Lower leg skin (tissue), 4 donors: ENCODE results near the gene ZNF225. TPM values are rescaled to one million over a fixed set of nuclear protein-coding genes. Genes with fewer than 3 reads are reported as not detected.
A peak's percentile ranks its signal among the peaks of the same experiment; 100 is the strongest.

ENCODE experiments used
- DNase-seq, 2 donors: peaks; one replicate each; pipeline ENCODE4 v3.0.0-alpha.2; 2019; ENCODE audit warnings: low spot score in 2 of 2
- H3K4me3 ChIP-seq: fragments of 200-600 bp; sonication (generic); 2 replicates; pipeline ENCODE4 v1.5.1; 2017; ENCODE audit warnings: mild to moderate bottlenecking, low read depth; ENCODE audit not compliant: poor library complexity, severe bottlenecking
- POLR2A ChIP-seq, 2 donors: fragments of 450-650 bp; IDR thresholded peaks; one replicate each; pipeline ENCODE4 v1.6.1; 2016 to 2017; ENCODE audit warnings: antibody characterized with exemption in 2 of 2, mild to moderate bottlenecking in 1 of 2, moderate library complexity in 1 of 2
- WGBS, 2 donors: methylation state at CpG; one replicate each; pipeline ENCODE4 v1.1.5; 2018; 5-methylcytosine and 5-hydroxymethylcytosine counted together
- intact Hi-C: fragments of 100-400 bp; cut with DNase I; formaldehyde crosslinking; loops from one replicate; pipeline ENCODE4 v1.15.0; 2023; ENCODE audit warnings: low total_unique reads
- total RNA-seq, 4 donors: library from RNA; depleted of rRNA; stranded (reverse); fragments of >200 nt; gene quantifications; one replicate each; pipeline ENCODE4 v1.1.0, GENCODE V29; 2016
- TF ChIP-seq, protein P1 (sequence below), 3 donors: fragments of 450-650 bp; IDR thresholded peaks; one replicate each; pipeline ENCODE4 v1.5.1; 2016; ENCODE audit warnings: antibody characterized with exemption in 3 of 3, mild to moderate bottlenecking in 3 of 3, moderate library complexity in 2 of 3

ZNF225 gene
- total RNA-seq, result 1 to 10 TPM; 1.5 to 3.3 (median 2.4) TPM

DNA sequence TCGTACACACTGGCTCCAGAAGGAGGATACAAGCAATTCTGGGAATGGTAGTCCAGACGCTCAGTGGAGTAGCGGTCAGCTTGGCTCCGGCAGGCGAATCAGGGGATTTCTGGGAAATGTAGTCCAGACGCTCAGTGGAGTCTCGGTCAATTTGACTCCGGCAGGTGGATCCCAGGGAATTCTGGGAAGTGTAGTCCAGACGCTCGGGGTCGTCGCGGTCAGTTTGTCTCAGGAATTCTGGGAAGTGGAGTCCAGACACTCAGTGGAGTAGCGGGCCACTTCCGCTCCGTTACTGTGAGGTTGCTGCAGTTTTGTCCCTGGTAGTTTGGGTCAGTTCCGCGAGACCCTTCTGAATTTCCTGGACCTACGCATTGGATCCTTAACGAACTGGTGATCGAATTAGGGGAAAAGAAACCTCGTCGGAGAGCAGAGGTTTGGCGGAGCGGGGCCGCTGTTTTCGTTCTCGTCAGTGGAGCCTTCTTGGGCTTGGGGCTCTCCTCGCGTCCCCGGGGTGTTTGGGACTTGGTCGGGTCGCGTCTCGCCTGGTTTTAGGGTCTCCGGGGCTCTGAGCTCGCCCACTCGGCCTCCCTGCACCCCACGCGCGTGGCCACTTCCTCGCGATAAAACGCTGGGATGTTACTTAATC, at the start of gene ZNF225:
TSS of gene ZNF225 (plus strand) at position 262 of the 646 bp plus-strand sequence. CDS start 2,429 bp downstream, outside the sequence.
- intact Hi-C loops, result no loop called here
- WGBS, 2 donors, result 0 to 1% methylated on average over 35 to 43 of the region's 44 CpGs
- no peak for TF ChIP-seq POLR2A (IDR thresholded peaks at IDR 0.05)
- TF ChIP-seq, protein P1, sequence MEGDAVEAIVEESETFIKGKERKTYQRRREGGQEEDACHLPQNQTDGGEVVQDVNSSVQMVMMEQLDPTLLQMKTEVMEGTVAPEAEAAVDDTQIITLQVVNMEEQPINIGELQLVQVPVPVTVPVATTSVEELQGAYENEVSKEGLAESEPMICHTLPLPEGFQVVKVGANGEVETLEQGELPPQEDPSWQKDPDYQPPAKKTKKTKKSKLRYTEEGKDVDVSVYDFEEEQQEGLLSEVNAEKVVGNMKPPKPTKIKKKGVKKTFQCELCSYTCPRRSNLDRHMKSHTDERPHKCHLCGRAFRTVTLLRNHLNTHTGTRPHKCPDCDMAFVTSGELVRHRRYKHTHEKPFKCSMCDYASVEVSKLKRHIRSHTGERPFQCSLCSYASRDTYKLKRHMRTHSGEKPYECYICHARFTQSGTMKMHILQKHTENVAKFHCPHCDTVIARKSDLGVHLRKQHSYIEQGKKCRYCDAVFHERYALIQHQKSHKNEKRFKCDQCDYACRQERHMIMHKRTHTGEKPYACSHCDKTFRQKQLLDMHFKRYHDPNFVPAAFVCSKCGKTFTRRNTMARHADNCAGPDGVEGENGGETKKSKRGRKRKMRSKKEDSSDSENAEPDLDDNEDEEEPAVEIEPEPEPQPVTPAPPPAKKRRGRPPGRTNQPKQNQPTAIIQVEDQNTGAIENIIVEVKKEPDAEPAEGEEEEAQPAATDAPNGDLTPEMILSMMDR (IDR thresholded peaks at IDR 0.05), result no peak
- H3K4me3 ChIP-seq, result peak within 1 kb of the TSS; percentile 68
- peak; percentile 98 to 99 for DNase-seq

DNA sequence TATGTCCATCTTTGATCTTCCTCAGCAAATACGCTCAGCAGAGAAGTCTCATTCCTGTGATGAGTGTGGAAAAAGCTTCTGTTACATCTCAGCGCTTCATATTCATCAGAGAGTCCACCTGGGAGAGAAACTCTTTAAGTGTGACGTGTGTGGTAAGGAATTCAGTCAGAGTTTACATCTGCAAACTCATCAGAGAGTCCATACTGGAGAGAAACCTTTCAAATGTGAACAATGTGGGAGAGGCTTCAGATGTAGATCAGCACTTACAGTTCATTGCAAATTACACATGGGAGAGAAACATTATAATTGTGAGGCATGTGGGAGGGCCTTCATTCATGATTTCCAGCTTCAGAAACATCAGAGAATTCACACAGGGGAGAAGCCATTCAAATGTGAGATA, 46.9 kb upstream of the ZNF225 start:
- intact Hi-C loops, result no loop called here
- no peak for TF ChIP-seq POLR2A (IDR thresholded peaks at IDR 0.05)
- TF ChIP-seq, protein P1 (IDR thresholded peaks at IDR 0.05), result no peak
- no peak overlapping the region for H3K4me3 ChIP-seq
- DNase-seq, result no peak
- 61 to 77% methylated on average over 3 of the region's 3 CpGs for WGBS, 2 donors

DNA sequence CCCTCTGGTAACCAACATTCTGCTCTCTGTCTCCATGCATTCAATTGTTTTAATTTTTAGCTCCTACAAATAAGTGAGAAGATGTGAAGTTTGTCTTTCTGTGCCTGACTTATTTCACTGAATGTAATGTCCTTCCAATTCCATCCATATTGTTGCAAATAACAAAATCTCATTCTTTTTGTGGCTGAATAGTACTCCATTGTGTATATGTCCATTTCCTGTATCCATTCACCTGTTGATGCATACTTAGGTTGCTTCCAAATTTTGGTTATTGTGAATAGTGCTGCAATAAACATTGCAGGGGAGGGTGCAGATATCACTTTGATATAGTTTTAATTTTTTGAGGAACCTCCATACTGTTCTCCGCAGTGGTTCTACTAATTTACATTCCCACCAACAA, 43.8 kb upstream of the ZNF225 start:
- no peak overlapping the region for H3K4me3 ChIP-seq
- 92 to 100% methylated on average over 1 of the region's 1 CpG for WGBS, 2 donors
- intact Hi-C loops, result no loop called here
- TF ChIP-seq, protein P1 (IDR thresholded peaks at IDR 0.05), result no peak
- no peak for TF ChIP-seq POLR2A (IDR thresholded peaks at IDR 0.05)
- DNase-seq, result no peak

DNA sequence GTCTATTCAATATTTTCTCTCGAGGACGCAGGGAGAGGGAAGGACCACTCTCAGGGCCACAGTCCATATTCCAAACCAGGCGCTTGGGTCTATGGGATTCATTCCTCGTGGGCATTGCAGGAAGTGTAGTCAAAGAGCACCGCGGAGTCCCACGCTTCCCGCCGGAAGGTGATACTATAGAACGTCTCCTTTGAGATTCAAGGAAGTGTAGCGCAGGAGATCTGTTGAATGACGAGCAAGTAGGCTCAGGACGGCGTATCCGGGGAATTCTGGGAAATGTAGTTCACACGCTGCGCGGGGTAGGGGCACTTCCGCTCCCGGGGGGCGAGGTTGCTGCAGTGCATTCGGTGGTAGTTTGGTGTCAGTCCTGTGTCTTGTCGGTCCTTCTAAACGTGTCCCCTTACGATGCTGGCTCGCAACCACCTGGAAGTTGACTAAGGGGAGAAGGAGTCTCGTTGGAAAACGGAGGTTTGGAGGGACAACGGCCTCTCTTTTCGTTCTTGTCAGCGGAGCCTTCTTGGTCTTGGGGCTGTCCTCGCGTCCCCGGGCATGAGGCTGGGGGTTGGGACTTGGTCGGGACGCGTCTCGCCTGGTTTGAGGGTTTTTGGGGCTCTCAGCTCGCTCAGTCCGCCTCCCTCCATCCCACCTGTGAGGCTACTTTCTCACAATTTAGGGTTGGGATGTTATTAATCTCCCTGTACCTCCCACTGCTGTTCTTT, 41.2 kb upstream of the ZNF225 start, which contains the start of gene ZNF284:
TSS of gene ZNF284 (plus strand) at position 336 of the 719 bp plus-strand sequence. CDS start 4,231 bp downstream, outside the sequence.
- TF ChIP-seq POLR2A (IDR thresholded peaks at IDR 0.05), result no peak
- TF ChIP-seq, protein P1 (IDR thresholded peaks at IDR 0.05), result no peak
- intact Hi-C loops, result no loop called here
- peak within 1 kb of the TSS; percentile 61 for H3K4me3 ChIP-seq
- DNase-seq, result peak; percentile 86 to 97
- 1% methylated on average over 40 of the region's 40 CpGs for WGBS, 2 donors

DNA sequence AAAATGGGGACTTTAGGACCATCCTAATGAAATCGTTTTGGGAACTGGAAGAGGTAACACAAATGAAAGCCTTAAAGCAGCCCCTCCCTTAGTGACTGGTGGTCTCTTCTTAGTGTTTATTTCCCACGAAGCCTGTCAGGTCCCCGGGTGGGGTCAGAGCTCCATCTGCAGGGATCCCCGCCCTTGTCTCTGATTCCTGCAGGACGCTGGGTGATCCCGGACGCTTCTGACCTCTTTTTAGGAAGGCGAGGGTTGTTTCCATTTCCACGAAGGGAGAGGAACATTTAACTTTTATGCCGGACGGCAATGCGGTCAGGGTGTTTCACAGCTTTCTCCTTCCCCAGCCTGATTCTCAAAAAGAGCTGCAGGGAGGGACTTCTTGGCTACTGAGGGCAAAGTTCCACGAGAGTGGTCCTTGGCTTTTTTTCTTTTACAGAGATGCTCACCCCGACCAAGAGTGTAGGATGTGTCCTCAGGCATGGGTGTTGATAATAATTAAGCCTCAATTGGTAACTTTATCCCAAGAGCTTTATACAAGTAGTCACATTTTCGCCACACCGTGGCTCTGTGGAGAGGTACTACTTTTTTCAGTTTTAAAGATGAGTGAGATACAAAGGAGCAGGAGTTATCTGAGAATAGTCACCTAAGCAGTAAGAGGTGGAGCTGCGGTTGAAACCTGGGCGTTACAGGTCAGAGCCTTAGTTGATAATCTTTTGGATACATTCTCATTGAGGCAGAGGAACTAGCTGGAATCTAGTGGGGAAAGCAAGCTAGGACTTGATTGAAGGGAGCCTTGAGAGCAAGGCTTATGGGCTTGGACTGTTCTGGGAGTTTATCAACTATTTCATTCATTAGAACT, 40.4 kb upstream of the ZNF225 start:
- intact Hi-C loops, result no loop called here
- TF ChIP-seq, protein P1 (IDR thresholded peaks at IDR 0.05), result no peak
- no peak for TF ChIP-seq POLR2A (IDR thresholded peaks at IDR 0.05)
- peak overlapping the region; percentile 61 for H3K4me3 ChIP-seq

More for the DNA sequence above, 40.4 kb upstream of the ZNF225 start:
- WGBS, 2 donors, result 15 to 16% methylated on average over 18 of the region's 18 CpGs
- DNase-seq, result no peak
